Sigmoid colon (tissue), 7 donors: ENCODE measurements around the gene TDRD9. TPM values are rescaled to one million over a fixed set of nuclear protein-coding genes. Genes with fewer than 3 reads are reported as not detected.
A peak's percentile ranks its signal among the peaks of the same experiment; 100 is the strongest.

Source experiments
- DNase-seq: peaks from one replicate; pipeline ENCODE4 v3.0.0-alpha.2; 2019
- H3K27ac ChIP-seq, 4 donors: fragments of 200-600 bp; sonication (generic); one replicate each; pipeline ENCODE4 v1.5.1; 2016 to 2019; ENCODE audit warnings: mild to moderate bottlenecking in 1 of 4
- H3K27me3 ChIP-seq, 3 donors: fragments of 200-600 bp; sonication (generic); one replicate each; pipeline ENCODE4 v1.5.1; 2019; ENCODE audit warnings: mild to moderate bottlenecking in 1 of 3
- H3K36me3 ChIP-seq, 4 donors: fragments of 200-600 bp; sonication (generic); one replicate each; pipeline ENCODE4 v1.5.1; 2016 to 2019
- H3K4me1 ChIP-seq, 4 donors: fragments of 200-600 bp; sonication (generic); one replicate each; pipeline ENCODE4 v1.5.1; 2017 to 2019
- H3K4me3 ChIP-seq, 4 donors: fragments of 200-600 bp; sonication (generic); one replicate each; pipeline ENCODE4 v1.5.1; 2017 to 2019; ENCODE audit warnings: mild to moderate bottlenecking in 2 of 4, moderate library complexity in 1 of 4
- H3K9me3 ChIP-seq, 4 donors: fragments of 200-600 bp in 3 of 4; sonication (generic) in 3 of 4; one replicate each; pipeline versions ENCODE4 v1.5.1 to v1.6.1; 2013 to 2019
- CTCF ChIP-seq, 4 experiments: fragments of 450-650 bp in 3 of 4; fragments of 200-600 bp in 1 of 4; IDR thresholded peaks; one replicate each; pipeline ENCODE4 v1.5.1; 2016 to 2019; ENCODE audit warnings: antibody characterized with exemption in 4 of 4, mild to moderate bottlenecking in 3 of 4, moderate library complexity in 2 of 4
- EP300 ChIP-seq, 4 donors: sonication (generic); formaldehyde crosslinking; IDR thresholded peaks; one replicate each; pipeline ENCODE4 v1.6.1; 2017; ENCODE audit warnings: antibody characterized with exemption in 4 of 4
- POLR2A ChIP-seq, 2 donors: fragments of 450-650 bp; IDR thresholded peaks; one replicate each; pipeline ENCODE4 v1.6.1; 2016; ENCODE audit warnings: antibody characterized with exemption in 2 of 2, mild to moderate bottlenecking in 2 of 2, moderate library complexity in 2 of 2
- POLR2AphosphoS5 ChIP-seq, 4 donors: sonication (generic); formaldehyde crosslinking; IDR thresholded peaks; one replicate each; pipeline ENCODE4 v1.6.1; 2017; ENCODE audit warnings: antibody characterized with exemption in 4 of 4
- WGBS, 2 donors: extraction: QIAGEN DNeasy Blood & Tissue Kit; methylation state at CpG; one replicate each; pipeline ENCODE4 v1.1.7; 2013; 5-methylcytosine and 5-hydroxymethylcytosine counted together
- intact Hi-C: fragments of 100-400 bp; cut with DNase I; formaldehyde crosslinking; loops from one replicate; pipeline ENCODE4 v1.15.1; 2023
- polyA plus RNA-seq, 3 donors: library from polyadenylated mRNA; stranded (reverse); fragments of 200-250 nt; gene quantifications; one replicate each; pipeline ENCODE4 v1.2.3, GENCODE V29; 2013
- total RNA-seq, 4 donors: library from RNA; depleted of rRNA; stranded (reverse); fragments of >200 nt; gene quantifications; one replicate each; pipeline ENCODE4 v1.1.0, GENCODE V29; 2016
- donor health status: healthy with polysubstance abuse.
- donor health status: Bipolar disorder and iron deficiency.
- donor health status: healthy.

TDRD9 gene
- total and polyA plus RNA-seq, 7 donors, result 0.58 to 4.6 (median 1.2) TPM

GRCh38 chr14:104084251-104085002, 156.2 kb downstream of the TDRD9 start:
- no peak for TF ChIP-seq POLR2A (IDR thresholded peaks at IDR 0.05)
- TF ChIP-seq POLR2AphosphoS5 (IDR thresholded peaks at IDR 0.05), result no peak
- no peak for TF ChIP-seq CTCF (IDR thresholded peaks at IDR 0.05)
- no peak for TF ChIP-seq EP300 (IDR thresholded peaks at IDR 0.05)
- peaks cover 18 to 48% (median 27%) of the 10 kb centered on the region in 3 donors for H3K27me3 ChIP-seq
- H3K9me3 ChIP-seq, result no peaks in the 10 kb centered on the region
- DNase-seq, result no peak
- WGBS, 2 donors, result 51 to 66% methylated on average over 16 of the region's 16 CpGs
- intact Hi-C loops, result no loop called here
- no peak overlapping the region for H3K27ac ChIP-seq
- no peaks in the 10 kb centered on the region for H3K36me3 ChIP-seq
- no peak overlapping the region for H3K4me3 ChIP-seq
- H3K4me1 ChIP-seq, result peaks cover 0 to 11% (median 2%) of the 10 kb centered on the region in 4 donors

- Histone ChIP-seq H3K4me3 (peak within 1 kb of the TSS in 3 of 4 donors; percentile 16 to 24 (median 17)), H3K27ac (no peak within 1 kb of the TSS), H3K27me3 (peaks cover 18 to 48% (median 27%) of the 10 kb centered on the region in 3 donors), H3K36me3 (no peaks in the 10 kb centered on the region), H3K4me1 (peaks cover 0 to 11% (median 2%) of the 10 kb centered on the region in 4 donors), H3K9me3 (no peaks in the 10 kb centered on the region)
- peak; percentile 63 for DNase-seq
- 16 to 17% methylated on average over 70 of the region's 70 CpGs for WGBS, 2 donors
- TF ChIP-seq CTCF (IDR thresholded peaks at IDR 0.05) (no peak), POLR2AphosphoS5 (IDR thresholded peaks at IDR 0.05) (no peak)
- intact Hi-C loops, result no loop called here
These were observed 157.0 kb downstream of the TDRD9 start, which contains the start of gene ASPG for GRCh38 chr14:104085032-104085888. ASPG (plus strand) TSS chr14:104085700; CDS start chr14:104085771, 71 bp downstream.

GRCh38 chr14:104085889-104086201, 157.6 kb downstream of the TDRD9 start:
- TF ChIP-seq POLR2A (IDR thresholded peaks at IDR 0.05), result no peak
- no peak for TF ChIP-seq POLR2AphosphoS5 (IDR thresholded peaks at IDR 0.05)
- TF ChIP-seq EP300 (IDR thresholded peaks at IDR 0.05), result no peak
- no peak for TF ChIP-seq CTCF (IDR thresholded peaks at IDR 0.05)
- H3K27me3 ChIP-seq, result peaks cover 18 to 48% (median 27%) of the 10 kb centered on the region in 3 donors
- H3K4me3 ChIP-seq, result peak overlapping the region in 2 of 4 donors; percentile 17 to 24
- intact Hi-C loops, result no loop called here
- no peak for DNase-seq
- H3K4me1 ChIP-seq, result peaks cover 0 to 11% (median 2%) of the 10 kb centered on the region in 4 donors
- WGBS, 2 donors, result 47 to 49% methylated on average over 29 of the region's 29 CpGs
- H3K27ac ChIP-seq, result no peak overlapping the region
- no peaks in the 10 kb centered on the region for H3K9me3 ChIP-seq
- H3K36me3 ChIP-seq, result no peaks in the 10 kb centered on the region

- H3K27me3 ChIP-seq, result peaks cover 18 to 48% (median 27%) of the 10 kb centered on the region in 3 donors
- H3K36me3 ChIP-seq, result no peaks in the 10 kb centered on the region
- peaks cover 0 to 11% (median 2%) of the 10 kb centered on the region in 4 donors for H3K4me1 ChIP-seq
- no peak overlapping the region for H3K27ac ChIP-seq
- intact Hi-C loops, result no loop called here
- no peak overlapping the region for H3K4me3 ChIP-seq
- no peak for TF ChIP-seq POLR2A (IDR thresholded peaks at IDR 0.05)
- no peak for TF ChIP-seq CTCF (IDR thresholded peaks at IDR 0.05)
- no peak for TF ChIP-seq POLR2AphosphoS5 (IDR thresholded peaks at IDR 0.05)
- TF ChIP-seq EP300 (IDR thresholded peaks at IDR 0.05), result no peak
- 50 to 79% methylated on average over 13 of the region's 13 CpGs for WGBS, 2 donors
- DNase-seq, result no peak
- no peaks in the 10 kb centered on the region for H3K9me3 ChIP-seq
These were observed 158.0 kb downstream of the TDRD9 start for GRCh38 chr14:104086210-104086660.
